ENCODE results near the gene C4BPA.

Gene C4BPA

GRCh38 chr1:207101720-207102119, 2.3 kb upstream of the C4BPA start:
- Histone ChIP-seq H3K9me3 (no peaks in the 10 kb centered on the region), H3K27me3 (no peaks in the 10 kb centered on the region), H3K27ac (no peak overlapping the region), H3K4me1 (ENCODE audit: control insufficient read depth in 1 of 2, insufficient read depth in 1 of 2, low read depth in 1 of 2, low read length in 1 of 2) (peaks cover 15 to 17% of the 10 kb centered on the region in 2 experiments), H3K4me3 (ENCODE audit: low read depth in 1 of 2, low read length in 1 of 2) (no peak overlapping the region), H3K36me3 (no peaks in the 10 kb centered on the region)
- no peak for TF ChIP-seq CTCF (IDR thresholded peaks at IDR 0.05)

GRCh38 chr1:207102146-207102545, 1.9 kb upstream of the C4BPA start:
- Histone ChIP-seq H3K4me1 (ENCODE audit: control insufficient read depth in 1 of 2, insufficient read depth in 1 of 2, low read depth in 1 of 2, low read length in 1 of 2) (peaks cover 15 to 17% of the 10 kb centered on the region in 2 experiments), H3K4me3 (ENCODE audit: low read depth in 1 of 2, low read length in 1 of 2) (no peak overlapping the region), H3K27ac (no peak overlapping the region), H3K9me3 (no peaks in the 10 kb centered on the region), H3K36me3 (no peaks in the 10 kb centered on the region), H3K27me3 (no peaks in the 10 kb centered on the region)
- no peak for TF ChIP-seq CTCF (IDR thresholded peaks at IDR 0.05)

- H3K4me3 ChIP-seq (ENCODE audit: low read depth in 1 of 2, low read length in 1 of 2) = no peak overlapping the region
- H3K27ac ChIP-seq = no peak overlapping the region
- peaks cover 15 to 17% of the 10 kb centered on the region in 2 experiments for H3K4me1 ChIP-seq (ENCODE audit: control insufficient read depth in 1 of 2, insufficient read depth in 1 of 2, low read depth in 1 of 2, low read length in 1 of 2)
- TF ChIP-seq CTCF (IDR thresholded peaks at IDR 0.05) = no peak
- H3K27me3 ChIP-seq = no peaks in the 10 kb centered on the region
- H3K36me3 ChIP-seq = no peaks in the 10 kb centered on the region
- no peaks in the 10 kb centered on the region for H3K9me3 ChIP-seq
Observed at GRCh38 chr1:207102659-207103058, 1.4 kb upstream of the C4BPA start.

- no peaks in the 10 kb centered on the region for H3K36me3 ChIP-seq
- peaks cover 7% of the 10 kb centered on the region in 2 experiments for H3K4me1 ChIP-seq (ENCODE audit: control insufficient read depth in 1 of 2, insufficient read depth in 1 of 2, low read depth in 1 of 2, low read length in 1 of 2)
- H3K4me3 ChIP-seq (ENCODE audit: low read depth in 1 of 2, low read length in 1 of 2) = no peak overlapping the region
- H3K27me3 ChIP-seq = no peaks in the 10 kb centered on the region
- H3K9me3 ChIP-seq = no peaks in the 10 kb centered on the region
- no peak overlapping the region for H3K27ac ChIP-seq
- no peak for TF ChIP-seq CTCF (IDR thresholded peaks at IDR 0.05)
Observed at GRCh38 chr1:207109004-207109403, 5.0 kb downstream of the C4BPA start.

- no peaks in the 10 kb centered on the region for H3K36me3 ChIP-seq
- H3K4me1 ChIP-seq (ENCODE audit: control insufficient read depth in 1 of 2, insufficient read depth in 1 of 2, low read depth in 1 of 2, low read length in 1 of 2) = no peaks in the 10 kb centered on the region
- H3K9me3 ChIP-seq = no peaks in the 10 kb centered on the region
- no peak overlapping the region for H3K27ac ChIP-seq
- no peak for TF ChIP-seq CTCF (IDR thresholded peaks at IDR 0.05)
- H3K4me3 ChIP-seq (ENCODE audit: low read depth in 1 of 2, low read length in 1 of 2) = no peak overlapping the region
- no peaks in the 10 kb centered on the region for H3K27me3 ChIP-seq
Observed at GRCh38 chr1:207112616-207113296, 8.7 kb downstream of the C4BPA start.

Measured in neutrophil (primary cell).